H1 (cell line): ENCODE measurements around the gene CLEC4F. TPM values are rescaled to one million over a fixed set of nuclear protein-coding genes. Genes with fewer than 3 reads are reported as not detected.

ENCODE experiments used
- CTCF ChIA-PET: fragments of 300-600 bp; sonication (Branson Sonifier 250); formaldehyde crosslinking; loops from one replicate; lab custom pipeline; 2021; ENCODE audit not compliant: partially characterized antibody; lab: Charles Lee
- POLR2A ChIA-PET: fragments of 300-600 bp; sonication (Branson Sonifier 250); formaldehyde crosslinking; loops from one replicate; lab custom pipeline; 2021; ENCODE audit warnings: inconsistent platforms; ENCODE audit not compliant: partially characterized antibody; lab: Charles Lee
- DNase-seq, 2 experiments: peaks; one replicate each; pipeline versions ENCODE4 v3.0.0 to v3.0.0-alpha.2; 2010 to 2022; ENCODE audit warnings: low spot score in 2 of 2, low read depth in 1 of 2, mixed read lengths in 1 of 2
- FAIRE-seq: peaks from 2 replicates; lab custom pipeline; 2011; peaks lifted over from hg19 to GRCh38; lab: Jason Lieb, UNC
- H2AFZ ChIP-seq: 2 replicates; pipeline ENCODE4 v1.8.1; 2012; ENCODE audit warnings: low read length, inconsistent platforms
- H2AK5ac ChIP-seq: 2 replicates; pipeline ENCODE4 v1.6.1; 2013; ENCODE audit warnings: low read depth, low read length
- H2BK120ac ChIP-seq: replicated peaks from 2 replicates; pipeline ENCODE3; 2013; ENCODE audit warnings: low read depth, low read length, inconsistent platforms
- H2BK12ac ChIP-seq: 2 replicates; pipeline ENCODE4 v1.6.1; 2013; ENCODE audit warnings: low read depth, low read length
- H2BK15ac ChIP-seq: 2 replicates; pipeline ENCODE4 v1.6.1; 2013; ENCODE audit warnings: low read length
- H2BK20ac ChIP-seq: 2 replicates; pipeline ENCODE4 v1.6.1; 2013; ENCODE audit warnings: low read length
- H2BK5ac ChIP-seq: 2 replicates; pipeline ENCODE4 v1.6.1; 2013; ENCODE audit warnings: low read depth, low read length
- H3K14ac ChIP-seq: 2 replicates; pipeline ENCODE4 v1.6.1; 2013; ENCODE audit warnings: inconsistent platforms; ENCODE audit not compliant: insufficient read length
- H3K18ac ChIP-seq: 2 replicates; pipeline ENCODE4 v1.6.1; 2013; ENCODE audit warnings: low read length; ENCODE audit errors: extremely low read depth
- H3K23ac ChIP-seq: 2 replicates; pipeline ENCODE4 v1.6.1; 2013; ENCODE audit warnings: inconsistent platforms; ENCODE audit not compliant: insufficient read length
- H3K23me2 ChIP-seq: 2 replicates; pipeline ENCODE4 v1.6.1; 2013; ENCODE audit warnings: low read depth, low read length
- H3K27ac ChIP-seq: 2 replicates; pipeline ENCODE4 v1.6.1; 2011; ENCODE audit warnings: low read depth, low read length, inconsistent platforms
- H3K27me3 ChIP-seq, 4 experiments: replicated peaks in 1 of 4; 1 replicate in 1 of 4; 2 replicates in 3 of 4; pipeline versions ENCODE4 v1.6.1 to v1.8.1; 2011 to 2013; ENCODE audit warnings: low read length in 3 of 4, mild to moderate bottlenecking in 3 of 4, inconsistent platforms in 2 of 4, mixed read lengths in 2 of 4, moderate library complexity in 1 of 4; ENCODE audit not compliant: control insufficient read depth in 3 of 4, insufficient read depth in 3 of 4; ENCODE audit errors: extremely low read depth in 1 of 4
- H3K36me3 ChIP-seq, 4 experiments: 2 replicates each; pipeline versions ENCODE4 v1.6.1 to v1.8.1; 2011 to 2013; ENCODE audit warnings: mild to moderate bottlenecking in 4 of 4, low read length in 3 of 4, moderate library complexity in 2 of 4, control low read depth in 1 of 4, inconsistent platforms in 1 of 4; ENCODE audit not compliant: insufficient read depth in 4 of 4, control insufficient read depth in 2 of 4
- H3K4ac ChIP-seq: replicated peaks from 2 replicates; pipeline ENCODE3; 2013; ENCODE audit warnings: low read length, low read depth, mixed read lengths, inconsistent platforms; ENCODE audit not compliant: insufficient read length
- H3K4me1 ChIP-seq, 4 experiments: replicated peaks in 1 of 4; 1 replicate in 1 of 4; 2 replicates in 3 of 4; pipeline versions ENCODE4 v1.6.1 to v1.8.1; 2011 to 2013; ENCODE audit warnings: low read length in 3 of 4, inconsistent platforms in 2 of 4, mixed read lengths in 1 of 4; ENCODE audit not compliant: insufficient read depth in 4 of 4, control insufficient read depth in 3 of 4
- H3K4me2 ChIP-seq, 2 experiments: 2 replicates each; pipeline versions ENCODE4 v1.6.1 to v1.8.1; 2011 to 2013; ENCODE audit warnings: low read depth in 2 of 2, low read length in 2 of 2, control low read depth in 1 of 2, inconsistent platforms in 1 of 2, mild to moderate bottlenecking in 1 of 2; ENCODE audit not compliant: insufficient read depth in 1 of 2
- H3K4me3 ChIP-seq, 4 experiments: fragments of 200-600, 300-600 bp in 1 of 4; sonication (generic), shearing (Covaris generic), sonication (Bioruptor Twin) in 1 of 4; 2 replicates each; pipeline versions ENCODE4 v1.5.1 to v1.8.1; 2011 to 2016; ENCODE audit warnings: low read length in 4 of 4, low read depth in 3 of 4, control low read depth in 2 of 4, inconsistent platforms in 2 of 4, mild to moderate bottlenecking in 2 of 4, mixed read lengths in 1 of 4, moderate library complexity in 1 of 4; ENCODE audit not compliant: insufficient read depth in 2 of 4; ENCODE audit errors: extremely low read depth in 1 of 4
- H3K56ac ChIP-seq: replicated peaks from 2 replicates; pipeline ENCODE3; 2013; ENCODE audit warnings: low read depth, mild to moderate bottlenecking, mixed read lengths, low read length, inconsistent platforms; ENCODE audit not compliant: insufficient read length
- H3K79me1 ChIP-seq: 2 replicates; pipeline ENCODE4 v1.6.1; 2013; ENCODE audit warnings: low read depth, low read length, control low read depth
- H3K79me2 ChIP-seq, 2 experiments: 2 replicates each; pipeline versions ENCODE4 v1.6.1 to v1.8.1; 2012 to 2013; ENCODE audit warnings: low read length in 2 of 2, mild to moderate bottlenecking in 2 of 2, inconsistent platforms in 1 of 2; ENCODE audit not compliant: insufficient read depth in 2 of 2, control insufficient read depth in 1 of 2
- H3K9ac ChIP-seq, 4 experiments: replicated peaks in 1 of 4; 1 replicate in 1 of 4; 2 replicates in 3 of 4; pipeline versions ENCODE4 v1.6.1 to v1.8.1; 2011 to 2013; ENCODE audit warnings: low read depth in 3 of 4, low read length in 3 of 4, control low read depth in 2 of 4, mild to moderate bottlenecking in 2 of 4, moderate library complexity in 2 of 4, inconsistent platforms in 1 of 4; ENCODE audit errors: extremely low read depth in 1 of 4
- H3K9me3 ChIP-seq, 2 experiments: 2 replicates each; pipeline versions ENCODE4 v1.6.1 to v1.8.1; 2012 to 2013; ENCODE audit warnings: mild to moderate bottlenecking in 2 of 2, moderate library complexity in 2 of 2, control low read depth in 1 of 2, inconsistent platforms in 1 of 2, low read depth in 1 of 2, low read length in 1 of 2, mixed read lengths in 1 of 2; ENCODE audit not compliant: insufficient read depth in 2 of 2
- H4K20me1 ChIP-seq, 2 experiments: replicated peaks in 1 of 2; 2 replicates each; pipeline versions ENCODE3 to v1.8.1; 2011 to 2013; ENCODE audit warnings: inconsistent platforms in 2 of 2, low read length in 2 of 2, mild to moderate bottlenecking in 1 of 2; ENCODE audit not compliant: insufficient read depth in 2 of 2, control insufficient read depth in 1 of 2
- H4K5ac ChIP-seq: 2 replicates; pipeline ENCODE4 v1.6.1; 2013; ENCODE audit warnings: low read length, low read depth, mixed read lengths, inconsistent platforms; ENCODE audit not compliant: insufficient read length
- H4K8ac ChIP-seq: 2 replicates; pipeline ENCODE4 v1.8.0; 2013; ENCODE audit warnings: mild to moderate bottlenecking, moderate library complexity, low read length, inconsistent platforms; ENCODE audit not compliant: insufficient read depth; ENCODE audit errors: extremely low read depth
- H4K91ac ChIP-seq: replicated peaks from 2 replicates; pipeline ENCODE3; 2013; ENCODE audit warnings: low read length, mixed read lengths, inconsistent platforms; ENCODE audit not compliant: insufficient read length
- ASH2L ChIP-seq: fragments of 200-600, 300-600 bp; sonication (generic); IDR thresholded peaks from one replicate; pipeline ENCODE4 v1.7.1; 2017; ENCODE audit warnings: low read length
- ATF3 ChIP-seq: IDR thresholded peaks from 2 replicates; pipeline ENCODE4 v1.6.1; 2011; ENCODE audit warnings: low read depth, mild to moderate bottlenecking, low read length; ENCODE audit not compliant: insufficient read depth
- BRCA1 ChIP-seq: IDR thresholded peaks from 2 replicates; pipeline ENCODE4 v1.6.1; 2012; ENCODE audit warnings: low read depth, low read length, improper control_type of control experiment
- CEBPB ChIP-seq: IDR thresholded peaks from 2 replicates; pipeline ENCODE4 v1.6.1; 2012; ENCODE audit warnings: low read depth, low read length
- CTBP2 ChIP-seq: IDR thresholded peaks from 2 replicates; pipeline ENCODE4 v1.7.0; 2011; ENCODE audit warnings: borderline replicate concordance, mild to moderate bottlenecking, moderate library complexity, mixed read lengths, low read length; ENCODE audit not compliant: insufficient read depth, insufficient read length
- HDAC6 ChIP-seq: IDR thresholded peaks from one replicate; pipeline ENCODE4 v1.7.1; 2012; ENCODE audit warnings: low read depth, mild to moderate bottlenecking, inconsistent platforms, low read length, moderate library complexity
- KDM1A ChIP-seq: fragments of 200-600, 300-600 bp; sonication (generic); IDR thresholded peaks from 2 replicates; pipeline ENCODE4 v1.7.1; 2016; ENCODE audit warnings: mild to moderate bottlenecking, low read length, borderline replicate concordance
- MAFK ChIP-seq: IDR thresholded peaks from 2 replicates; pipeline ENCODE4 v1.6.1; 2012; ENCODE audit warnings: low read depth, mild to moderate bottlenecking, improper control_type of control experiment, low read length
- TAF1 ChIP-seq: IDR thresholded peaks from 2 replicates; pipeline ENCODE4 v1.6.1; 2011; ENCODE audit warnings: mild to moderate bottlenecking, low read depth, low read length
- WGBS, 2 experiments: shearing (Covaris generic) in 1 of 2; methylation state at CpG; one replicate each; pipeline versions ENCODE4 v1.1.6 to v1.1.7; 2013 to 2015; ENCODE audit warnings: low lambda C conversion rate in 2 of 2, mixed read lengths in 2 of 2, inconsistent platforms in 1 of 2, low coverage in 1 of 2, missing lambda C conversion rate in 1 of 2; ENCODE audit not compliant: insufficient replicate concordance in 2 of 2, insufficient coverage in 1 of 2, insufficient read length in 1 of 2; ENCODE audit errors: extremely low coverage in 1 of 2, missing lambda C conversion rate in 1 of 2; 5-methylcytosine and 5-hydroxymethylcytosine counted together
- polyA plus RNA-seq, 7 experiments: library from polyadenylated mRNA; depleted of rRNA in 3 of 7; stranded (reverse) in 5 of 7; unstranded in 2 of 7; fragments of >200 nt in 5 of 7; fragments of 200-250 nt in 2 of 7; gene quantifications; 1 replicate in 5 of 7; 2 replicates in 1 of 7; 4 replicates in 1 of 7; pipeline versions ENCODE4 v1.2.1 to v1.2.3, GENCODE V29; 2011 to 2013; ENCODE audit warnings: missing spikeins in 2 of 7, mixed read lengths in 2 of 7
- total RNA-seq: library from RNA; stranded (reverse); fragmentation: NEBNext Ultra II Directional; extraction: Animal tissue kit (Norgen Biotek cat#: 25700); gene quantifications from 2 replicates; pipeline ENCODE4 v1.2.1, GENCODE V29; 2021

The CLEC4F gene
- total and polyA plus RNA-seq, 2 of the 8 experiments (the other 6 are each of a cell fraction or from before 2014, with no cell fraction given) = not detected

- Histone ChIP-seq H3K18ac (no peak overlapping the region), H2BK15ac (no peak overlapping the region), H3K9me3 (no peaks in the 10 kb centered on the region), H4K91ac (no peak overlapping the region), H4K8ac (no peak overlapping the region), H3K79me1 (no peaks in the 10 kb centered on the region), H3K79me2 (no peaks in the 10 kb centered on the region), H3K23me2 (no peaks in the 10 kb centered on the region), H3K56ac (no peak overlapping the region), H3K23ac (no peak overlapping the region), H3K9ac (no peak overlapping the region), H2BK12ac (no peak overlapping the region), H2BK20ac (no peak overlapping the region), H3K14ac (no peak overlapping the region), H3K27me3 (no peaks in the 10 kb centered on the region; a peak in 3 of 7 replicates), H4K20me1 (no peaks in the 10 kb centered on the region), H3K4me1 (no peaks in the 10 kb centered on the region), H3K4me2 (no peak overlapping the region), H2AK5ac (no peak overlapping the region), H2AFZ (no peak overlapping the region), H3K4ac (no peak overlapping the region), H4K5ac (no peak overlapping the region), H3K27ac (no peak overlapping the region), H3K4me3 (no peak overlapping the region), H2BK5ac (no peak overlapping the region), H2BK120ac (no peak overlapping the region), H3K36me3 (no peaks in the 10 kb centered on the region)
- POLR2A ChIA-PET = interaction anchor here (0.6 kb wide), 1 partner anchor 34 kb away, joined by 3 read pairs; no protein-coding TSS in a partner anchor
- FAIRE-seq (no peak), DNase-seq (no peak)
- 90% methylated on average over 8 of the region's 8 CpGs; no CpG with 5 or more reads in 1 of the 2 experiments for WGBS, 2 experiments
- TF ChIP-seq HDAC6 (no peak), KDM1A (no peak), TAF1 (no peak), CTBP2 (no peak), BRCA1 (no peak), MAFK (no peak), ATF3 (no peak), ASH2L (no peak), CEBPB (no peak)
- CTCF ChIA-PET = interaction anchor here (0.8 to 3.4 kb wide), 7 partner anchors 9 to 94 kb away, joined by 3 to 21 read pairs (median 6); partner anchors contain the start of genes ADD2 and FIGLA
Observed at GRCh38 chr2:70779911-70780545, 40.4 kb downstream of the CLEC4F start.
